HEK293T (cell line): Measurements from ENCODE around the gene FAM43B.

Experiments used
- CTCF ChIA-PET: fragments of 350-600 bp; formaldehyde crosslinking; extraction: SDS; loops from one replicate; lab custom pipeline; 2021; ENCODE audit warnings: antibody characterized with exemption, inconsistent platforms; lab: Yijun Ruan, JAX
- POLR2A ChIA-PET: fragments of 350-600 bp; formaldehyde crosslinking; extraction: SDS; loops from one replicate; lab custom pipeline; 2020; ENCODE audit warnings: antibody characterized with exemption, inconsistent platforms; lab: Yijun Ruan, JAX
- DNase-seq: peaks from one replicate; pipeline ENCODE4 v3.0.0; 2012; ENCODE audit warnings: mixed read lengths; ENCODE audit errors: extremely low spot score
- ARNT ChIP-seq: fragments of 450-650 bp; IDR thresholded peaks from 2 replicates; pipeline ENCODE4 v1.6.1; 2017; ENCODE audit warnings: mild to moderate bottlenecking
- BHLHE40 ChIP-seq: fragments of 450-650 bp; IDR thresholded peaks from 2 replicates; pipeline ENCODE4 v1.6.1; 2016; ENCODE audit warnings: mild to moderate bottlenecking, moderate library complexity, borderline replicate concordance
- CTBP1 ChIP-seq: fragments of 450-650 bp; IDR thresholded peaks from 2 replicates; pipeline ENCODE4 v1.6.1; 2016; ENCODE audit warnings: borderline replicate concordance
- ELF4 ChIP-seq: fragments of 450-650 bp; IDR thresholded peaks from 2 replicates; pipeline ENCODE4 v1.6.1; 2017; ENCODE audit warnings: antibody characterized with exemption
- FOXA1 ChIP-seq: fragments of 450-650 bp; IDR thresholded peaks from 2 replicates; pipeline ENCODE4 v1.6.1; 2016; ENCODE audit warnings: mild to moderate bottlenecking
- FOXK2 ChIP-seq: fragments of 450-650 bp; IDR thresholded peaks from 2 replicates; pipeline ENCODE4 v1.6.1; 2016; ENCODE audit warnings: mild to moderate bottlenecking
- FOXM1 ChIP-seq: fragments of 450-650 bp; IDR thresholded peaks from 2 replicates; pipeline ENCODE4 v1.6.1; 2017; ENCODE audit warnings: mild to moderate bottlenecking, borderline replicate concordance
- HDGF ChIP-seq: fragments of 450-650 bp; IDR thresholded peaks from 2 replicates; pipeline ENCODE4 v1.6.1; 2017; ENCODE audit warnings: antibody characterized with exemption, borderline replicate concordance
- L3MBTL2 ChIP-seq: fragments of 450-650 bp; conservative IDR thresholded peaks from 2 replicates; pipeline ENCODE4 v1.6.1; 2016; ENCODE audit warnings: mild to moderate bottlenecking
- LEF1 ChIP-seq: fragments of 450-650 bp; IDR thresholded peaks from 2 replicates; pipeline ENCODE4 v1.6.1; 2017; ENCODE audit warnings: mild to moderate bottlenecking, borderline replicate concordance
- NFRKB ChIP-seq: fragments of 450-650 bp; IDR thresholded peaks from 2 replicates; pipeline ENCODE4 v1.6.1; 2016; ENCODE audit warnings: mild to moderate bottlenecking, moderate library complexity
- PKNOX1 ChIP-seq: fragments of 450-650 bp; IDR thresholded peaks from 2 replicates; pipeline ENCODE4 v1.6.1; 2016
- SP1 ChIP-seq: fragments of 450-650 bp; IDR thresholded peaks from 2 replicates; pipeline ENCODE4 v1.6.1; 2017
- SUZ12 ChIP-seq: fragments of 450-650 bp; IDR thresholded peaks from 2 replicates; pipeline ENCODE4 v1.6.1; 2016; ENCODE audit warnings: mild to moderate bottlenecking
- TARDBP ChIP-seq: fragments of 450-650 bp; IDR thresholded peaks from 2 replicates; pipeline ENCODE4 v1.6.1; 2016
- ZNF384 ChIP-seq: fragments of 450-650 bp; IDR thresholded peaks from 2 replicates; pipeline ENCODE4 v1.6.1; 2016

FAM43B gene

GRCh38 chr1:20540281-20540680, 12.1 kb upstream of the FAM43B start:
- POLR2A ChIA-PET: interaction anchor here (1.2 to 2.5 kb wide), 2 partner anchors 12 to 121 kb away, joined by 3 to 15 read pairs; partner anchors contain the start of genes DDOST and FAM43B
- no peak for DNase-seq
- CTCF ChIA-PET: no interaction called here
- TF ChIP-seq ZNF384 (no peak), PKNOX1 (no peak), BHLHE40 (no peak), SUZ12 (no peak), HDGF (no peak), LEF1 (no peak), TARDBP (no peak), L3MBTL2 (no peak), SP1 (no peak), NFRKB (no peak), FOXK2 (no peak), FOXM1 (no peak), ARNT (no peak), FOXA1 (no peak), CTBP1 (no peak), ELF4 (no peak)

DNA sequence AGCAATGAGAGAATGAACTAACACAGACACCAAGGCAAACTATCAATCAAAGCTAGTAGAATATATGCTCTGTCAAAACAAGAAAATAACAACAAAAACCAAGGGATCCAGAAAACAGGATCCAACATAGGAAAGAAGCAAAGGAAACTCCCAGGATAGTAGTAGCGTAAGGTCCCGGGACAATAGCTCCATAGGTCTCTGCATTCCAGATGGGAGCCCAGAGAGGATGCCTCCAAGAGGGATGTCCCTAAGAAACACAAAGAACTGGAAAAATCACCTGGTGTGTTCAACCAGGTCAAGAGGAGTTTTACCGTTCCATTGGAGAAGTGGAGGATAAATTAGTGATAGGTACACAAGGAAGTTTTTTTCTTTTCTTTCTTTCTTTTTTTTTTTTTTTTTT, 5.7 kb upstream of the FAM43B start:
- DNase-seq: no peak
- CTCF ChIA-PET: no interaction called here
- TF ChIP-seq SP1: no peak
- no peak for TF ChIP-seq HDGF
- no peak for TF ChIP-seq FOXK2
- no peak for TF ChIP-seq NFRKB
- no peak for TF ChIP-seq FOXM1
- TF ChIP-seq CTBP1: no peak
- no peak for TF ChIP-seq ELF4
- no peak for TF ChIP-seq SUZ12
- TF ChIP-seq LEF1: no peak
- no peak for TF ChIP-seq L3MBTL2
- POLR2A ChIA-PET: no interaction called here

DNA sequence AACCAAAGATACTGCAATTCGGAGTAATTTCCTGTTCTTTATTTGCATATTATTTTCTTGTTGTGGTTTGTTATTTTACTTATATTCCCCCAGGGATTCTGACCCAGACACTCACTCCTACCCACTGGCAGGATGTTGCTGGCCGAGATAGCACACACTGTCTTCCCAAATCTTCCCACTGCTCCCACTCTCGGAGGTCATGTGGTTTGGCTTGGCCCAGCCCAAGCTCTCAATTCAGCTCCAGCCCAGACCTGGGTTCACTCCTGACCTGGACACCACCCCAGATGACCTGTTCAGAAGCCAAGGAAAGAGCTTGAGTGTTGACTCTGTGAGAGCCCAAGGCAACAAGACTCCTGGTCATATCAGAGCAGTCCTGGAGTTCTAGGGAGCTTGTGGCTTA, 1.2 kb upstream of the FAM43B start:
- DNase-seq: no peak
- no peak for TF ChIP-seq ARNT
- TF ChIP-seq BHLHE40: no peak
- TF ChIP-seq ZNF384: no peak
- no peak for TF ChIP-seq CTBP1
- no peak for TF ChIP-seq PKNOX1
- no peak for TF ChIP-seq L3MBTL2
- no peak for TF ChIP-seq SUZ12
- no peak for TF ChIP-seq FOXM1
- TF ChIP-seq FOXA1: no peak
- no peak for TF ChIP-seq FOXK2
- TF ChIP-seq NFRKB: no peak
- POLR2A ChIA-PET: interaction anchor here (0.7 to 2.8 kb wide), 8 partner anchors 12 to 236 kb away, joined by 3 to 17 read pairs (median 5); partner anchors contain the start of genes HP1BP3, MUL1 and PINK1
- CTCF ChIA-PET: no interaction called here

DNA sequence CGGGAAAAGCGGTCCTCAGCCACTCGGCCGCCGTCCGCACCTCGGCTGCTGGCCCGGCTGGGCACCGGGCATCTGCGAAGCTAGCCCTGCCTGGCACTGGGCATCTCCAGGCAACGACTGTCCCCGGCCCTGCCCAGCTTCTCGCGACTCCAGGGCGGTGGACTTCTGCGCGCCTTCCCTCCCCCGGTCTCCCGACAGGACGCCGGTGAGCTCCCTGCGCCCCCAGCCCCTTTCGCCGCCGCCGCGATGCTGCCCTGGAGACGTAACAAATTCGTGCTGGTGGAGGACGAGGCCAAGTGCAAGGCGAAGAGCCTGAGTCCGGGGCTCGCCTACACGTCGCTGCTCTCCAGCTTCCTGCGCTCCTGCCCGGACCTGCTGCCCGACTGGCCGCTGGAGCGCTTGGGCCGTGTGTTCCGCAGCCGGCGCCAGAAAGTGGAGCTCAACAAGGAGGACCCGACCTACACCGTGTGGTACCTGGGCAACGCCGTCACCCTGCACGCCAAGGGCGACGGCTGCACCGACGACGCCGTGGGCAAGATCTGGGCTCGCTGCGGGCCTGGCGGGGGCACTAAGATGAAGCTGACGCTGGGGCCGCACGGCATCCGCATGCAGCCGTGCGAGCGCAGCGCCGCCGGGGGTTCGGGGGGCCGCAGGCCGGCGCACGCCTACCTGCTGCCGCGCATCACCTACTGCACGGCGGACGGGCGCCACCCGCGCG, 514 bp downstream of the FAM43B start:
- POLR2A ChIA-PET: interaction anchor here (1.0 to 2.8 kb wide), 8 partner anchors 9 to 81 kb away, joined by 3 to 17 read pairs (median 5); partner anchors contain the start of gene PINK1
- peak; percentile 35 for DNase-seq
- TF ChIP-seq PKNOX1 (no peak), L3MBTL2 (peak; percentile 16; the same call in 1 of the 2 replicates)
- CTCF ChIA-PET: interaction anchor here (1.0 to 1.4 kb wide), 2 partner anchors 22 to 80 kb away, joined by 3 to 5 read pairs; no protein-coding TSS in a partner anchor

GRCh38 chr1:20555025-20555757, 2.8 kb downstream of the FAM43B start:
- no peak for DNase-seq
- TF ChIP-seq TARDBP (no peak), FOXK2 (no peak), PKNOX1 (no peak), FOXM1 (no peak), ZNF384 (no peak), BHLHE40 (no peak), CTBP1 (no peak), SP1 (no peak), FOXA1 (no peak)
- ChIA-PET CTCF (no interaction called here), POLR2A (no interaction called here)
